Measurements from ENCODE around the gene FMNL1.

GRCh38 chr17:45296003-45296832 is 74.5 kb downstream of the FMNL1 start:
- TF ChIP-seq CTCF (IDR thresholded peaks at IDR 0.05 in 4 of 5, conservative IDR thresholded peaks at IDR 0.05 in 1 of 5) (no peak), POLR2A (IDR thresholded peaks at IDR 0.05) (no peak)
